ENCODE data around the gene ATG2A.
A peak's percentile ranks its signal among the peaks of the same experiment; 100 is the strongest.

ATG2A gene

GRCh38 chr11:64925536-64926436 is 8.8 kb upstream of the ATG2A start:
- Histone ChIP-seq H3K4me3 (peak overlapping the region; percentile 98), H3K27ac (peak overlapping the region in 1 of 2 donors; percentile 97)
- TF ChIP-seq CTCF (IDR thresholded peaks at IDR 0.05) = no peak
- no peak for DNase-seq (ENCODE audit: low spot score)

- no peak for DNase-seq (ENCODE audit: low spot score)
- Histone ChIP-seq H3K27ac (peak overlapping the region; percentile 94 to 97), H3K4me3 (peak overlapping the region; percentile 98)
- no peak for TF ChIP-seq CTCF (IDR thresholded peaks at IDR 0.05)
These were observed 7.9 kb upstream of the ATG2A start for GRCh38 chr11:64924910-64925284.

GRCh38 chr11:64923944-64924909 is 7.2 kb upstream of the ATG2A start, which contains the start of gene PPP2R5B:
Gene PPP2R5B, plus strand, starts transcription at chr11:64924689. Its CDS starts 1,046 bp downstream, at chr11:64925735.
- Histone ChIP-seq H3K4me3 (peak within 1 kb of the TSS; percentile 98), H3K27ac (peak within 1 kb of the TSS; percentile 94 to 97)
- peak; percentile 97 for DNase-seq (ENCODE audit: low spot score)
- no peak for TF ChIP-seq CTCF (IDR thresholded peaks at IDR 0.05)

DNA sequence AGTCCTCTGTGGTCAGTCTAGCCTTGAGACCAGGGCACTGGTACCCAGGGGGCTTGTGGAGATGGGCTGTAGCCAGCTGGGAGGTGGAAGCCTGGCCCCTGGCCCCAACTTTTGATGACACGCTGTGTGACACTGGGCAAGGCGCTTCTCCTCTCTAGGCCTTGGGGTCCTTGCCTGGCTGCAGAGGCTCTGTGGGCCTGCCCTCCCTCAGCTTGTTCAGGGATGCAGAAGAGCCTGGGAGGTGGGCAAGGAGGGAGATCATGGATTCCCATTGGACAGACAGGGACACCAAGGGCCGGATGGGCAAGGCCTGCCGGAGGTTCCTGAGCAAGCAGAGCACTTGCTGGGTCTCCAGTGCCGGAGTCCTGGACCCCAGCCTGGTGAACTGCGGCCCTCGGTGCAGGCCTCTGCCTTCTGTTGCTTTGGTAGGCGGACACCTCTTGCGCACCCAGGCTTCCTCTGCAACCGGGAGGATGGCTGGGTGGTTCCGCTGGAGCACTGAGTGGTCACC is 6.2 kb upstream of the ATG2A start:
- Histone ChIP-seq H3K27ac (peak overlapping the region in 1 of 2 donors; percentile 94), H3K4me3 (peak overlapping the region; percentile 98)
- no peak for TF ChIP-seq CTCF (IDR thresholded peaks at IDR 0.05)
- no peak for DNase-seq (ENCODE audit: low spot score)

DNA sequence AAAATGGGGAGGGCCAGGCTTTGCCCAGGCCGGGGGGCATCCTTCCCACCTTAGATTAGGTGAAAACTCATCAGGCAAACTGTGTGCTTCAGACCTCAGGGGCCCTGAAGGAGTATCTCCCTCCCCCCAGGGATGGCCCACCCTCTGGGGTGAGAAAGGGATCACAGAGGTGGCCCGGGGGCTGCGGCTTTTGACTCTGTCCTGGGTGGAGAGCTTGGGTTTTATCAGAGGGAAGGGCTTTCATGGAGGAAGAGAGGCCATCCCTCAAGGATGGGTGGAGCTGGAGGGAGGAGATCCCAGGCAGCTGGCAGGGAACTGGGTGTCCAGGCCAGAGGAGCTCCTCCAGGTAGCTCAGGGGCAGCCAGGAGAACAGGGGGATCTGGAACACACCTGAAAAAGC is 4.4 kb upstream of the ATG2A start:
- Histone ChIP-seq H3K4me3 (no peak overlapping the region), H3K27ac (no peak overlapping the region)
- TF ChIP-seq CTCF (IDR thresholded peaks at IDR 0.05) = no peak
- no peak for DNase-seq (ENCODE audit: low spot score)

GRCh38 chr11:64920124-64920523 is 3.1 kb upstream of the ATG2A start:
- H3K27ac ChIP-seq = no peak overlapping the region
- TF ChIP-seq CTCF (IDR thresholded peaks at IDR 0.05) = no peak
- H3K4me3 ChIP-seq = no peak overlapping the region
- DNase-seq (ENCODE audit: low spot score) = no peak
